Measurements from ENCODE around the gene RBAK.

DNA sequence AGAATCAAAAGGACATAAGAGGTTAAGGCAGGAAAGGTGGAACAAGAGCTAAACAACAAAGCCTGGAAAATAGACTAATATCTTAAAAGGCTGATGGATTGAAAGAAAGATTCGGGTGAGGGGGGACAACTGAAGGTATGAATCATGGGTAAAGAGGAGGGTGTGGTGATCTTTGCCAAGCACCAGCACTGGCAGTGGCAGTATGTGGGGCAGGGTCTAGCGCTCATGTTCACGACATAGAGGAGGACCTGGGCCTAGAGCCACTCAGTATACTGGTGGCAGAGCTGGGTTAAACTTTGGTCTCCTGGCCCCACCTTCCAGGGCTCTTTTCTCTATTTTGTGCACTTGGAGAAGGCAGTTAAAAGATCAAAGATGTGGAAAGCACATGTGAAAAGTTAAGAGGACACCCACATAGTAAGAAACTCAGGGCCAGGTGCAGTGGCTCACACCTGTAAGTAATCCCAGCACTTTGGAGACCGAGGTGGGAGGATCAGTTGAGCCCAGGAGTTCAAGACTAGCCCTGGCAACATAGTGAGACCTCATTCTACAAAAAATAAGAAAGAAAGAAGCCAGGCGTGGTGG is 46.2 kb upstream of the RBAK start:
- TF ChIP-seq, protein P1, sequence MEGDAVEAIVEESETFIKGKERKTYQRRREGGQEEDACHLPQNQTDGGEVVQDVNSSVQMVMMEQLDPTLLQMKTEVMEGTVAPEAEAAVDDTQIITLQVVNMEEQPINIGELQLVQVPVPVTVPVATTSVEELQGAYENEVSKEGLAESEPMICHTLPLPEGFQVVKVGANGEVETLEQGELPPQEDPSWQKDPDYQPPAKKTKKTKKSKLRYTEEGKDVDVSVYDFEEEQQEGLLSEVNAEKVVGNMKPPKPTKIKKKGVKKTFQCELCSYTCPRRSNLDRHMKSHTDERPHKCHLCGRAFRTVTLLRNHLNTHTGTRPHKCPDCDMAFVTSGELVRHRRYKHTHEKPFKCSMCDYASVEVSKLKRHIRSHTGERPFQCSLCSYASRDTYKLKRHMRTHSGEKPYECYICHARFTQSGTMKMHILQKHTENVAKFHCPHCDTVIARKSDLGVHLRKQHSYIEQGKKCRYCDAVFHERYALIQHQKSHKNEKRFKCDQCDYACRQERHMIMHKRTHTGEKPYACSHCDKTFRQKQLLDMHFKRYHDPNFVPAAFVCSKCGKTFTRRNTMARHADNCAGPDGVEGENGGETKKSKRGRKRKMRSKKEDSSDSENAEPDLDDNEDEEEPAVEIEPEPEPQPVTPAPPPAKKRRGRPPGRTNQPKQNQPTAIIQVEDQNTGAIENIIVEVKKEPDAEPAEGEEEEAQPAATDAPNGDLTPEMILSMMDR (IDR thresholded peaks at IDR 0.05) = no peak
- no peak for TF ChIP-seq POLR2A (IDR thresholded peaks at IDR 0.05)

Data from upper lobe of left lung (tissue), 4 donors.